Activated CD4-positive, CD25-positive, alpha-beta regulatory T cell treated with anti-CD3 and anti-CD28 coated beads, Interleukin-2, amount 50 U/mL, for 24 hours (primary cell): Measurements from ENCODE around the gene LIPE.
A peak's percentile ranks its signal among the peaks of the same experiment; 100 is the strongest.

Source experiments
- ATAC-seq, 2 donors: fragments of 150-1000 bp; cut with Tn5 transposase; one replicate each; pipeline ENCODE4 v1.10.0; 2021; ENCODE audit warnings: mild to moderate bottlenecking in 1 of 2, moderate library complexity in 1 of 2

LIPE gene

GRCh38 chr19:42376177-42376555, 51.0 kb downstream of the LIPE start:
- no peak for ATAC-seq

DNA sequence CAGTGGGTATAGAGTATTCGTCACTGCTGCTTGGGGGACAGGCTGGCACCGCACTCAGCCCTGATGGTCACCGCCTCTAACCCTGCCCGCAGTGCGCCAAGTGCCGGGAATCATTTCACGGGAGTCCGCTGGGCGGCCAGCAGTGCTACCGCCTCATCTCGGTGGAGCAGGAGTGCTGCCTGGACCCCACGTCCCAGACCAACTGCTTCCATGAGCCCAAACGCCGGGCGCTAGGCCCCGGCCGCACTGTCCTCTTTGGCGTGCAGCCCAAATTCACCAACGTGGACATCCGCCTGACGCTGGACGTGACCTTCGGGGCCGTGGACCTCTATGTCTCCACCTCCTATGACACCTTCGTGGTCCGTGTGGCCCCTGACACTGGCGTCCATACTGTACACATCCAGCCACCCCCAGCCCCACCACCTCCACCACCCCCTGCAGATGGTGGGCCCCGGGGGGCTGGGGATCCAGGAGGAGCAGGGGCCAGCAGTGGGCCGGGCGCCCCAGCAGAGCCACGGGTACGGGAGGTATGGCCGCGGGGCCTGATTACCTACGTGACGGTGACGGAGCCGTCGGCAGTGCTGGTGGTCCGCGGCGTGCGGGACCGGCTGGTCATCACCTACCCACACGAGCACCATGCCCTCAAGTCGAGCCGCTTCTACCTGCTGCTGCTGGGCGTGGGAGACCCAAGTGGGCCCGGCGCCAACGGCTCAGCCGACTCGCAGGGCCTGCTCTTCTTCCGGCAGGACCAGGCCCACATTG, 51.6 kb downstream of the LIPE start:
- ATAC-seq: no peak

DNA sequence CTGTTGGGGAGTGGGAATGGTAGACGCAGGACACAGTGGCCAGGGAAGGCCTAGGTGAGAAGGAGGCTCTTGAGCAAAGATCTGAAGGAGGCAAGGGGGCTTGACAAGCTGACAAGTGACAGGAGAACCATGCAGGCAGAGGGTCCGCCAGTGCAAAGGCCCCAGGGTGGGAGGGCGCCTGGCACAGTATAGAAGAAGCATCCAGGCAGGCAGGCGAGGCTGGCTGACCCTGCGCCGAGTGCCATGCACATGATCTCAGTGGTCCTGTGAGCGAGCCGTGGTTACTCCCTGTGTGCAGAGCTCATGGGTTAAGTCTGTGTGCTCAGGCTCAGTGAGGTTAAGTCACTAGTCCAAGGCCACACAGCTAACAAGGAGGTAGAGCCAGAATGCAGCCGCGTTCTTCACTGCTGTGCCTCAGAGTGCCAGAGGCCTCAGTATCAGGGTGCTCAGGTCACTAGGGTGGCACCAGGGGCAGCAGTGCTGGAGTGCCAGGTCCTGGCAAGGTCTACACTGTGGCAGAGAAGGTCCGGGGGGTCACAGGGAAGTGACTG, 52.3 kb downstream of the LIPE start:
- no peak for ATAC-seq

DNA sequence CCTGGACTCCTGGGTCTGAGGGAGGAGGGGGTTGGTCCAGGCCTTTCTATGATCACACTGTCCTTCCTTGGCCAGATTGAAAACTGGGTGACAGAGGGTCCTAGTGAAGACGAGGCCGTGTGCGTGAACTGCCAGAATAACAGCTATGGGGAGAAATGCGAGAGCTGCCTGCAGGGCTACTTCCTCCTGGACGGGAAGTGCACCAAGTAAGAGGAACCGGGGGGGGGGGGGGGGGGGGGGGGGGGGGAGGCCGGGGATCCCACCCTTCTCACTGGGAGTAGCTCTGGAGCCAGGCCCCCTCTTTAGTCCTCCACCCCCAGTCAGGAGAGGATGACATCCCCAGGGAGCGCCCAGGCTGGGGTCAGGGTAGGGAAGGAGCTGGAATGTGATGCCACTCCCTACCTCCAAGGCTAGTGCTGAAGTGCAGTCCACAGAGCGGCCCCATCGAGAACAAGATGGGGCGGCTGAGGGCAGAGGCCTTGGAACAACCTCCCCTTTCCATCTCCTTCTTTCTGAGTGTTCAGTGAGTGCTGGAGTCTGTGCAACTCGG, 56.5 kb downstream of the LIPE start:
- no peak for ATAC-seq

GRCh38 chr19:42370068-42370520, 57.1 kb downstream of the LIPE start:
- ATAC-seq: no peak

GRCh38 chr19:42369433-42370067, 57.6 kb downstream of the LIPE start:
- ATAC-seq: no peak

GRCh38 chr19:42368765-42369164, 58.4 kb downstream of the LIPE start:
- ATAC-seq: no peak

DNA sequence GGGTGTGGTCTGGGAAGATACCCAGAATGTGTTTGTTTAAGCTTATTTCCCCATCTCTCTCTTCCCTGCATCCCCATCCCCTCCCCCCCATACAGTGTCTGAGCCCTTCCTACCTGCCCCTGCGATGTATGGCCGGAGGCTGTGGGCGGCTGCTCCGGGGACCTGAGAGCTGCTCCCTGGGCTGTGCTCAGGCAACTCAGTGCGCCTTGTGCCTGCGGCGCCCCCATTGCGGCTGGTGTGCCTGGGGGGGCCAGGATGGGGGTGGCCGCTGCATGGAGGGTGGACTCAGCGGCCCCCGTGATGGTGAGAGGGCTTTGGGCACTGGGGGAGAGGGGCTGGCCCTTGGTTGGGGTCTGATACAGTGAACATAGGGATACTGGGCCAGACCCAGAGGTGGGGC, 58.8 kb downstream of the LIPE start:
- no peak for ATAC-seq

GRCh38 chr19:42367929-42368328, 59.3 kb downstream of the LIPE start:
- no peak for ATAC-seq

DNA sequence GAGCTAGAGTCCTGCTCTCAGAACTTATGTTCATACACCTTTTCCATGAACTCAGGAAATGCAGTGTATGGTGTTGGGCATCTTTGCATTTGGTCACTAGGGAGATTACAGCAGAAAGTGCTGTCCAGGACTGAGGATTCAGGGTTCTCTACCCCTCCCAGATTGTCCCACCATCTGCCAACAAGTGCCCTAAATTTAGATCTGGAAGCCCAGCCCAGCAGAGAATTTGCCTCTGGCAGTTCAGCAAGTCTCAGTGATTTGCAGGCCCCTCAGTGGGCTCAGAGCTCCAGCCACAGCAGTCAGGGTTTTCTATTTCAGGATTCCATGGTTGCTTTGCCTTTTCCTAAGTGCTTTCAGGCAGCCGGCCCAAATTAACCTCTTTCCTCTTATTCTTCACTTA, 60.5 kb downstream of the LIPE start:
- ATAC-seq: no peak

DNA sequence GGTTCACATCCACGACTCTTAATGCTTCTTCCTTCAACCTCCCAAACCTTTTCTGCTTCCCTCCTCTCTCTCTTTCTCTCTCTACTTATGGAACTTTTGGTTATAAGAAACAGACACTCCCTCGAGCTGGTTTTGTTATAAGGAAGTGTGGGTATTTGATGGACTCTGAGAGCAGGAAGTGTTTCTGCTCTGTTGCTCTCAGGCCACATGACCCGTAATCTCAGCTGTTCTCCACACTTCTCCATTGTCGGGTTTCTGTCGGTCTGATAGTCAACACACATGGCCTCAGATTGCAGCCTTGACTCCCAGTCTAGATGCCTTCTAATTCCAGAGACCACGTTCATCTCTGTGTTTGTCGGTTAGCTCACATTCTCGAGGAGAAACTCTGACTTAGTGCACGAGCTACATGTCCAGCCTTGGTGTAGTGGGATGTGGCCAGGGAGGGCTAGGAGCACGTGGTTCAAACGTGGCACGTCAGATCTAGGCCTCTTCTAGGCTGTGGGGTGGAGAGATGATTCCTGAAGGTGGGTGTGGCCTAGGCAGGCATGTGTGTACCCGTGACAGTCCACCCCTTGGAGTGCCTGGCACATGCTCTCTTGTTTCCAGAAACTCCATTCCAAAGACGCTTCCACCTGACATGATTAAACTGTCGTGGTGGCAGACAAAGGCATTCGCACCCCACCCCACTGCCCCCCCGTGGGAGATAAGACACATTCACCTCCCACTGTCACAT, 63.4 kb downstream of the LIPE start:
- ATAC-seq: no peak

DNA sequence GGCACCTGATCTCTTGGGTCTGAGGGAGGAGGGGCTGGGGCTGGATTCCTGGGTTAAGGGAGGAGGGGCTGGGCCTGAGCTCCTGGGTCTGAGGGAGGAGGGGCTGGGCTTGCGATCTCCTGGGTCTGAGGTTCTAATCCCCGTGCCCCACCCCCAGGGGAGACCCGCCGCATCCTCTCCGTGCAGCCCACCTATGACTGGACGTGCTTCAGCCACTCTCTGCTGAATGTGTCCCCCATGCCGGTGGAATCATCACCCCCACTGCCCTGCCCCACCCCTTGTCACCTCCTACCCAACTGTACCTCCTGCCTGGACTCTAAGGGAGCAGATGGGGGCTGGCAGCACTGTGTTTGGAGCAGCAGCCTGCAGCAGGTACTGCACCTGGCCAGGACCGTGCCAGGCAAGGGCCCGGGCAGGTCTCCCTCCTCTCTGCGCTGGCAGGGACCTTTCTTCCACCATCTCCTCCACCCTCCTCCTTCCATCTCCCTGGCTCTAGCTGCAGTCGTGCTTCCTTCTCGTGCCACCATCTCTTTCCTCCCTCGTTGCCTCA, 64.2 kb downstream of the LIPE start:
- no peak for ATAC-seq

DNA sequence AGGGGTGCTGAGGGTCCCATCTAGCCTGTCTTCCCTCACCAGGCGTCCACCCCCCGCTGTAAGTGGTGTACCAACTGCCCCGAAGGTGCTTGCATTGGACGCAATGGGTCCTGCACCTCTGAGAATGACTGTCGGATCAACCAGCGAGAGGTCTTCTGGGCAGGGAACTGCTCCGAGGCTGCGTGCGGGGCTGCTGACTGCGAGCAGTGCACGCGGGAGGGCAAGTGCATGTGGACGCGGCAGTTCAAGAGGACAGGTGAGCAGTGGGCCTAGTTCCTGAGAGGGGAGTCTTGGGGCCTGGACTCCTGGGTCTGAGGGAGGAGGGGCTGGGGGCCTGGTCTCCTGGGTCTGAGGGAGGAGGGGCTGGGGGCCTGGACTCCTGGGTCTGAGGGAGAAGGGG, 64.8 kb downstream of the LIPE start:
- no peak for ATAC-seq

- ATAC-seq: no peak
Observed at GRCh38 chr19:42361545-42361910, 65.7 kb downstream of the LIPE start.

GRCh38 chr19:42360787-42361544, 66.2 kb downstream of the LIPE start:
- ATAC-seq: no peak

- no peak for ATAC-seq
Observed at GRCh38 chr19:42357290-42357689, 69.9 kb downstream of the LIPE start.

DNA sequence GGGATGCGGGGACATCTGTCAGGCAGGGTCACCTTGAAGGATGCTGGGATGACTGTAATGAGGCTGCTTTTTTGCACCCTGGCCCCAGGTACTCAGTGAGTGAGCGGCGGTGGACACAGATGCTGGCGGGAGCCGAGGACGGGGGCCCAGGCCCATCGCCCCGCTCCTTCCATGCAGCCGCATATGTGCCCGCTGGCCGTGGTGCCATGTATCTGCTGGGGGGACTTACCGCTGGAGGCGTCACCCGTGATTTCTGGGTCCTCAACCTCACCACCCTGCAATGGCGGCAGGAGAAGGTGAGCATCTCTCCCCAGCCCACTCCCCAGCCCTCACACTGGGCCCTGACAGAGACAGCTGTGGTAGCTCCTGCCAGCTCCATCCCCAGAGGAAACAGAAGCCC, 70.5 kb downstream of the LIPE start:
- ATAC-seq: no peak

GRCh38 chr19:42355896-42356295, 71.3 kb downstream of the LIPE start:
- no peak for ATAC-seq

- no peak for ATAC-seq
Observed at GRCh38 chr19:42353341-42354015, 73.7 kb downstream of the LIPE start.

DNA sequence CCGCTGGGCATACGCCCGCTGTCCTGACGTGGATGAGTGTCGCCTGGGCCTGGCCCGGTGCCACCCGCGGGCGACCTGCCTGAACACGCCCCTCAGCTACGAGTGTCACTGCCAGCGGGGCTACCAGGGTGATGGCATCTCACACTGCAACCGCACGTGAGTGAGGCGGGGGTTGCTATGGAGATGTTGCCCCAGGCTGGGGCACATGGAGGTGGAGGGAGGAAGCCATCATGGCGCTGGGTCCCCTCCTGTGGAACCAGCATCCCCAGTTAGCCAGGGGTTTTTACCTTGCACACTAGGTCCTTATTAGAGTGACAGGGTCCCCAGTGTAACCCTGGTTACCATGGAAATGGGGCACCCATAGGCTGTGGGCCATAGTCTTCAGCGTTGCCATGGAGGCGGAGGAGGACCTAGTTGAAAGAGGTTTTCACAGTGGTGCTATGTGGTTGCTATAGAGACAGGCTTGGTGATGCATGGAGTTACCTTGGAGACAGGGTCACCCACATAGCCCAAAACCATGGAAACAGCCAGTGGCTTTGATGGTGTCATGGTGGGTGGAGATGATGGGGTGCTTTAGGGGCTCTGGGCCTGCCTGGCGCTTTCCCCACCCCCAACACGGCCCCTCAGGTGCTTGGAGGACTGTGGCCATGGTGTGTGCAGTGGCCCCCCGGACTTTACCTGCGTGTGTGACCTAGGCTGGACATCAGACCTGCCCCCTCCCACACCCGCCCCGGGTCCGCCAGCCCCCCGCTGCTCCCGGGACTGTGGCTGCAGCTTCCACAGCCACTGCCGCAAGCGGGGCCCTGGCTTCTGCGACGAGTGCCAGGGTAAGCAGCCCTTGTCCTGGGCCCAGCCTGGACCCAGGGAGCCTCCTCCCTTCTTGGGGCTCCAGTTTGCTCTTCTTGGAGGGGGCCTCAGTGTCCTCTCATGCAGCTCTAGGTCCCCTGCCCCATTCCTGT, 74.6 kb downstream of the LIPE start:
- ATAC-seq: peak; percentile 41 to 59
